ENCODE data around the gene RAPGEF2.
A peak's percentile ranks its signal among the peaks of the same experiment; 100 is the strongest.

DNA sequence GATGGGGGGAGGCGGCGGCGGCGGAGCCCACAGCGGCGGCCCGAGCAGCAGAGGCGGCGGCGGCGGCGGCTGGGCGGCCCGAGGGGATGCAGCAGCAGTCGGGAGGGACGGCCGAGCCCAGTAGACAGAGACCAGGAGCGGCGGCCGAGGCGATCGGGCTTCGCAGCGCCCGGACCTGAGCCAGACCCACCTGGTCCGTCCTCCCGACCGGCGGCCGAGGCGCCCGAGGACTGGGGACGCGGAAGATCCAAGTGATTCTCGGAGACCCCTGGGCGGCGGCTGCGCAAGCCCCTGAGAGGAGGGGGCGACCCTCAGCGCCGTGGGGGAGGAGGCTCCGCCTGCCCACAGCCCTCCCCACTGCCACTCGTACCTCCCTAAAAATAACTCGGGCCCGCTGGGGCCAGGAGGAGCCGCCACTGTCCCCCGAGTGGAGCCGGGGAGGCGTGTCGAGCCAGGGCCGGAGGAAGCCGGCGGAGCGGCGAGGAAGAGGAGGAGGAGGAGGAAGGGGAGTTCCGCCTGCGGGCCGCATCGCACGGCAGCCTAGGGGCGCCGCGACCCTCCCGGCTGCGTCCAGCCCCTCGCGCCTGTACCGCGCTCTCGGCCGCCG, 608 bp downstream of the RAPGEF2 start:
- TF ChIP-seq, protein P1, sequence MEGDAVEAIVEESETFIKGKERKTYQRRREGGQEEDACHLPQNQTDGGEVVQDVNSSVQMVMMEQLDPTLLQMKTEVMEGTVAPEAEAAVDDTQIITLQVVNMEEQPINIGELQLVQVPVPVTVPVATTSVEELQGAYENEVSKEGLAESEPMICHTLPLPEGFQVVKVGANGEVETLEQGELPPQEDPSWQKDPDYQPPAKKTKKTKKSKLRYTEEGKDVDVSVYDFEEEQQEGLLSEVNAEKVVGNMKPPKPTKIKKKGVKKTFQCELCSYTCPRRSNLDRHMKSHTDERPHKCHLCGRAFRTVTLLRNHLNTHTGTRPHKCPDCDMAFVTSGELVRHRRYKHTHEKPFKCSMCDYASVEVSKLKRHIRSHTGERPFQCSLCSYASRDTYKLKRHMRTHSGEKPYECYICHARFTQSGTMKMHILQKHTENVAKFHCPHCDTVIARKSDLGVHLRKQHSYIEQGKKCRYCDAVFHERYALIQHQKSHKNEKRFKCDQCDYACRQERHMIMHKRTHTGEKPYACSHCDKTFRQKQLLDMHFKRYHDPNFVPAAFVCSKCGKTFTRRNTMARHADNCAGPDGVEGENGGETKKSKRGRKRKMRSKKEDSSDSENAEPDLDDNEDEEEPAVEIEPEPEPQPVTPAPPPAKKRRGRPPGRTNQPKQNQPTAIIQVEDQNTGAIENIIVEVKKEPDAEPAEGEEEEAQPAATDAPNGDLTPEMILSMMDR (IDR thresholded peaks at IDR 0.05), result no peak
- TF ChIP-seq POLR2A (IDR thresholded peaks at IDR 0.05), result peak; percentile 14

All from breast epithelium (tissue), 3 donors.